Measurements from ENCODE around the gene CCNY.

- TF ChIP-seq NR1H2 (CRISPR knock-in tag; IDR thresholded peaks at IDR 0.05; ENCODE audit: borderline replicate concordance, low read depth) (no peak), ATF6 (CRISPR knock-in tag; conservative IDR thresholded peaks at IDR 0.05) (no peak), UBTF (CRISPR knock-in tag; IDR thresholded peaks at IDR 0.05) (no peak), ZSCAN29 (CRISPR knock-in tag; conservative IDR thresholded peaks at IDR 0.05) (no peak), MNT (IDR thresholded peaks at IDR 0.05) (no peak), MTA3 (CRISPR knock-in tag; IDR thresholded peaks at IDR 0.05) (no peak), POLR2A (IDR thresholded peaks at IDR 0.05; ENCODE audit: insufficient read depth in 1 of 2, low read depth in 2 of 2, low read length in 2 of 2) (no peak), MAFG (CRISPR knock-in tag; IDR thresholded peaks at IDR 0.05) (no peak), KLF12 (CRISPR knock-in tag; IDR thresholded peaks at IDR 0.05; ENCODE audit: borderline replicate concordance) (no peak), ZHX1 (CRISPR knock-in tag; IDR thresholded peaks at IDR 0.05; ENCODE audit: low read depth) (no peak), BRF2 (CRISPR knock-in tag; IDR thresholded peaks at IDR 0.05) (no peak), TAF15 (IDR thresholded peaks at IDR 0.05; ENCODE audit: low read depth, low read length, poor library complexity, severe bottlenecking) (no peak)
Measured at GRCh38 chr10:35351021-35351420, 14.7 kb downstream of the CCNY start.

Data from HepG2 (cell line).